Liver (tissue), 9 donors: ENCODE measurements around the gene EXPH5. TPM values are rescaled to one million over a fixed set of nuclear protein-coding genes. Genes with fewer than 3 reads are reported as not detected.

Experiments used
- DNase-seq: peaks from one replicate; pipeline ENCODE4 v3.0.0-alpha.2; 2017; ENCODE audit warnings: low spot score
- H3K27ac ChIP-seq, 2 donors: one replicate each; pipeline ENCODE4 v1.7.0; 2013; ENCODE audit warnings: inconsistent platforms in 2 of 2, low read length in 2 of 2, control low read depth in 1 of 2, low read depth in 1 of 2, mild to moderate bottlenecking in 1 of 2
- H3K27me3 ChIP-seq, 4 donors: one replicate each; pipeline versions ENCODE4 v1.6.1 to v1.7.0; 2013; ENCODE audit warnings: low read length in 3 of 4, inconsistent platforms in 1 of 4, mild to moderate bottlenecking in 1 of 4, moderate library complexity in 1 of 4; ENCODE audit not compliant: control insufficient read depth in 4 of 4, insufficient read depth in 4 of 4
- H3K36me3 ChIP-seq, 4 donors: one replicate each; pipeline versions ENCODE4 v1.6.1 to v1.7.0; 2013; ENCODE audit warnings: low read length in 3 of 4, mild to moderate bottlenecking in 3 of 4, low read depth in 1 of 4, moderate library complexity in 1 of 4; ENCODE audit not compliant: control insufficient read depth in 4 of 4, insufficient read depth in 3 of 4
- H3K4me1 ChIP-seq, 4 donors: one replicate each; pipeline versions ENCODE4 v1.6.1 to v1.7.0; 2013; ENCODE audit warnings: low read length in 3 of 4, mild to moderate bottlenecking in 3 of 4, moderate library complexity in 1 of 4; ENCODE audit not compliant: control insufficient read depth in 4 of 4, insufficient read depth in 4 of 4
- H3K4me3 ChIP-seq, 3 donors: one replicate each; pipeline versions ENCODE4 v1.6.1 to v1.7.0; 2013; ENCODE audit warnings: low read length in 3 of 3, control low read depth in 1 of 3, low read depth in 1 of 3, mild to moderate bottlenecking in 1 of 3
- H3K9ac ChIP-seq, 2 donors: one replicate each; pipeline ENCODE4 v1.7.0; 2013; ENCODE audit warnings: low read length in 2 of 2, mild to moderate bottlenecking in 2 of 2, moderate library complexity in 2 of 2, control low read depth in 1 of 2, low read depth in 1 of 2
- H3K9me3 ChIP-seq, 4 donors: one replicate each; pipeline versions ENCODE4 v1.6.1 to v1.7.0; 2013; ENCODE audit warnings: low read length in 3 of 4; ENCODE audit not compliant: control insufficient read depth in 4 of 4
- EGR1 ChIP-seq, 2 donors: IDR thresholded peaks; 2 replicates each; pipeline ENCODE4 v1.6.1; 2016 to 2018; ENCODE audit warnings: antibody characterized with exemption in 2 of 2, low read depth in 2 of 2
- FOXA1 ChIP-seq: IDR thresholded peaks from 2 replicates; pipeline ENCODE4 v1.6.1; 2016; ENCODE audit warnings: antibody characterized with exemption
- GABPA ChIP-seq, 2 donors: IDR thresholded peaks in 1 of 2; conservative IDR thresholded peaks in 1 of 2; 2 replicates each; pipeline ENCODE4 v1.6.1; 2016; ENCODE audit warnings: antibody characterized with exemption in 2 of 2, mild to moderate bottlenecking in 1 of 2, moderate library complexity in 1 of 2
- HNF4A ChIP-seq, 2 donors: conservative IDR thresholded peaks; 2 replicates each; pipeline ENCODE4 v1.6.1; 2016; ENCODE audit warnings: antibody characterized with exemption in 2 of 2, mild to moderate bottlenecking in 2 of 2
- RAD21 ChIP-seq, 2 donors: IDR thresholded peaks; 2 replicates each; pipeline ENCODE4 v1.6.1; 2016; ENCODE audit warnings: antibody characterized with exemption in 2 of 2, mild to moderate bottlenecking in 2 of 2
- RXRA ChIP-seq, 2 donors: IDR thresholded peaks; 2 replicates each; pipeline ENCODE4 v1.6.1; 2017 to 2018; ENCODE audit warnings: antibody characterized with exemption in 2 of 2, mild to moderate bottlenecking in 1 of 2
- YY1 ChIP-seq: IDR thresholded peaks from 2 replicates; pipeline ENCODE4 v1.6.1; 2016; ENCODE audit warnings: antibody characterized with exemption, mild to moderate bottlenecking
- WGBS: extraction: QIAGEN DNeasy Blood & Tissue Kit; methylation state at CpG from one replicate; pipeline ENCODE4 v1.1.7; 2013; 5-methylcytosine and 5-hydroxymethylcytosine counted together
- polyA plus RNA-seq, 2 donors: library from polyadenylated mRNA; stranded (reverse) in 1 of 2; unstranded in 1 of 2; fragments of 200-250 nt in 1 of 2; fragments of >200 nt in 1 of 2; fragmentation: Nextera tagmentation in 1 of 2; extraction: Ambion mirVana in 1 of 2; gene quantifications; one replicate each; pipeline versions ENCODE4 v1.2.1 to v1.2.3, GENCODE V29; 2013 to 2015
- total RNA-seq, 2 donors: library from RNA; depleted of rRNA; stranded (reverse); fragments of >200 nt; gene quantifications; one replicate each; pipeline ENCODE4 v1.2.3, GENCODE V29; 2014
- TF ChIP-seq, protein P1 (sequence below): IDR thresholded peaks from 2 replicates; pipeline ENCODE4 v1.6.1; 2016; ENCODE audit warnings: antibody characterized with exemption, mild to moderate bottlenecking
- TF ChIP-seq, protein P2 (sequence below): fragments of 150-350 bp; IDR thresholded peaks from 2 replicates; pipeline ENCODE4 v1.5.1; 2017; ENCODE audit warnings: improper control_type of control experiment, low read depth, low read length; ENCODE audit not compliant: missing input control
- TF ChIP-seq, protein P3 (sequence below): IDR thresholded peaks from 2 replicates; pipeline ENCODE4 v1.6.1; 2016; ENCODE audit warnings: antibody characterized with exemption
- donor health status: healthy.
- donor health status: healthy.
- donor health status: healthy.
- donor health status: healthy.
- donor health status: healthy.

Gene EXPH5
- total and polyA plus RNA-seq, 4 donors = 0.47 to 6.1 (median 1.5) TPM

DNA sequence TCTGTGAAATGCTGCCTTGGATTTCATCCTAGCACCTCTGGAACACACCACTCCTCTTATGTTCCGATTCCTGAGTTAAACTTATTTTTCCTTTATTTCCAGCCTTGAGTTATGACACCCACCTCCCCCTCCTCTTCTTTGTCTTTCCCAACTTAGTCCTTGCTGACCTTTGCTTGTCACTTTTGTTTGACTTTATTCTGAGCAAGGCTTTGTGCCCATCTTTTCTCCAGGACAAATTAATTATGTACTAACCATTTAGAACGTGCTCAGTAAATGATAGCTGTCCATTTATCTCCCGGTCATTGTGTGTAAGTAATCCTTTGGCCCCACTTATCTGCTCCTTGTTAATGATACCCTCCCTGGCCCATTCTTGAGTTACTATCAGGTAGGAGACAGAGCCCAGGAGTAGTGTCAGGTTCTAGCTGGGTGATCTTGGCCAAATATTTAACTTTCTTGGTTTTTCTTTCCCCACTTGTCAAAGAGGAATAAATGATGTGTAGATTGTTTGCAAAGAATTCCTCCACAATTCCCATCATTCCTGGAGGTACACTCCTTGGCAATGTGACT lies 44.2 kb downstream of the EXPH5 start:
- WGBS = 42% methylated on average over 3 of the region's 3 CpGs
- no peaks in the 10 kb centered on the region for H3K27me3 ChIP-seq
- no peak for DNase-seq
- TF ChIP-seq YY1 (no peak), HNF4A (conservative IDR thresholded peaks at IDR 0.05) (peak; percentile 19 to 28), RXRA (IDR thresholded peaks at IDR 0.05) (peak; percentile 19 to 25), RAD21 (IDR thresholded peaks at IDR 0.05) (no peak)
- TF ChIP-seq, protein P1, sequence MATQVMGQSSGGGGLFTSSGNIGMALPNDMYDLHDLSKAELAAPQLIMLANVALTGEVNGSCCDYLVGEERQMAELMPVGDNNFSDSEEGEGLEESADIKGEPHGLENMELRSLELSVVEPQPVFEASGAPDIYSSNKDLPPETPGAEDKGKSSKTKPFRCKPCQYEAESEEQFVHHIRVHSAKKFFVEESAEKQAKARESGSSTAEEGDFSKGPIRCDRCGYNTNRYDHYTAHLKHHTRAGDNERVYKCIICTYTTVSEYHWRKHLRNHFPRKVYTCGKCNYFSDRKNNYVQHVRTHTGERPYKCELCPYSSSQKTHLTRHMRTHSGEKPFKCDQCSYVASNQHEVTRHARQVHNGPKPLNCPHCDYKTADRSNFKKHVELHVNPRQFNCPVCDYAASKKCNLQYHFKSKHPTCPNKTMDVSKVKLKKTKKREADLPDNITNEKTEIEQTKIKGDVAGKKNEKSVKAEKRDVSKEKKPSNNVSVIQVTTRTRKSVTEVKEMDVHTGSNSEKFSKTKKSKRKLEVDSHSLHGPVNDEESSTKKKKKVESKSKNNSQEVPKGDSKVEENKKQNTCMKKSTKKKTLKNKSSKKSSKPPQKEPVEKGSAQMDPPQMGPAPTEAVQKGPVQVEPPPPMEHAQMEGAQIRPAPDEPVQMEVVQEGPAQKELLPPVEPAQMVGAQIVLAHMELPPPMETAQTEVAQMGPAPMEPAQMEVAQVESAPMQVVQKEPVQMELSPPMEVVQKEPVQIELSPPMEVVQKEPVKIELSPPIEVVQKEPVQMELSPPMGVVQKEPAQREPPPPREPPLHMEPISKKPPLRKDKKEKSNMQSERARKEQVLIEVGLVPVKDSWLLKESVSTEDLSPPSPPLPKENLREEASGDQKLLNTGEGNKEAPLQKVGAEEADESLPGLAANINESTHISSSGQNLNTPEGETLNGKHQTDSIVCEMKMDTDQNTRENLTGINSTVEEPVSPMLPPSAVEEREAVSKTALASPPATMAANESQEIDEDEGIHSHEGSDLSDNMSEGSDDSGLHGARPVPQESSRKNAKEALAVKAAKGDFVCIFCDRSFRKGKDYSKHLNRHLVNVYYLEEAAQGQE = peak; percentile 14
- TF ChIP-seq, protein P2, sequence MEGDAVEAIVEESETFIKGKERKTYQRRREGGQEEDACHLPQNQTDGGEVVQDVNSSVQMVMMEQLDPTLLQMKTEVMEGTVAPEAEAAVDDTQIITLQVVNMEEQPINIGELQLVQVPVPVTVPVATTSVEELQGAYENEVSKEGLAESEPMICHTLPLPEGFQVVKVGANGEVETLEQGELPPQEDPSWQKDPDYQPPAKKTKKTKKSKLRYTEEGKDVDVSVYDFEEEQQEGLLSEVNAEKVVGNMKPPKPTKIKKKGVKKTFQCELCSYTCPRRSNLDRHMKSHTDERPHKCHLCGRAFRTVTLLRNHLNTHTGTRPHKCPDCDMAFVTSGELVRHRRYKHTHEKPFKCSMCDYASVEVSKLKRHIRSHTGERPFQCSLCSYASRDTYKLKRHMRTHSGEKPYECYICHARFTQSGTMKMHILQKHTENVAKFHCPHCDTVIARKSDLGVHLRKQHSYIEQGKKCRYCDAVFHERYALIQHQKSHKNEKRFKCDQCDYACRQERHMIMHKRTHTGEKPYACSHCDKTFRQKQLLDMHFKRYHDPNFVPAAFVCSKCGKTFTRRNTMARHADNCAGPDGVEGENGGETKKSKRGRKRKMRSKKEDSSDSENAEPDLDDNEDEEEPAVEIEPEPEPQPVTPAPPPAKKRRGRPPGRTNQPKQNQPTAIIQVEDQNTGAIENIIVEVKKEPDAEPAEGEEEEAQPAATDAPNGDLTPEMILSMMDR = no peak
- no peak overlapping the region for H3K9ac ChIP-seq
- H3K27ac ChIP-seq = no peak overlapping the region
- peaks cover 0 to 32% (median 22%) of the 10 kb centered on the region in 4 donors for H3K4me1 ChIP-seq
- no peaks in the 10 kb centered on the region for H3K9me3 ChIP-seq
- no peaks in the 10 kb centered on the region for H3K36me3 ChIP-seq
- no peak overlapping the region for H3K4me3 ChIP-seq

DNA sequence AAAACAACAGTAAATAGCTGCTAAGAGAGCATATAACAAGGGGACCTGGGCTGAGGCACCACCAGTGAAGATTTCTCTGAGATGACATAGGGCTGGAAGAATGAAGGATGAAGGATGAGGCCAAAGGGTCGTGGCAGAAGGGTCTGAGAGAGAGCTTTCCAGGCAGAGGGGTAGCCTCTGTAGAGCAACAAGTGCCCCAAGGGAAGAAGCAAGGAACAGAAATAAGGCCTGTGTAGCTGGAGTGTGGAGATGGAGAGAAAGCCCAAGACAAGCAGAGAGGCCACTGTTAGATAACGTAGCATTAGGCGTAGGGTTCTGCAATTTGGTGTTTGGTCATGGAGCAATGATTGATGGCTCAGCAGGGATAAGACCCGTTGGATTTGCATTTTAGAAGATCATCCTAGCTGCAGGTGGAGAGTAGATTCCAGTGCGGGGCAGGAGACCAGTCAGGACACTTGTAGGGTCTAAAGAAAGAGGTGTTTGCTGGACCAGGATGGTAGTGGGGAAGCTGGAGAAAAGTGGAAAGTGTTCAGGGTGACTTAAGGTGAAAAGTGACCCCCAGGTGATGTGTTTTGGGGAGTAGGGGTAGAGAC lies 47.6 kb downstream of the EXPH5 start:
- TF ChIP-seq, protein P3, sequence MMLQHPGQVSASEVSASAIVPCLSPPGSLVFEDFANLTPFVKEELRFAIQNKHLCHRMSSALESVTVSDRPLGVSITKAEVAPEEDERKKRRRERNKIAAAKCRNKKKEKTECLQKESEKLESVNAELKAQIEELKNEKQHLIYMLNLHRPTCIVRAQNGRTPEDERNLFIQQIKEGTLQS = no peak
- TF ChIP-seq FOXA1 (no peak), GABPA (IDR thresholded peaks at IDR 0.05 in 1 of 2, conservative IDR thresholded peaks at IDR 0.05 in 1 of 2) (no peak), EGR1 (IDR thresholded peaks at IDR 0.05; ENCODE audit: low read depth in 2 of 2) (no peak)
- TF ChIP-seq, protein P1 = no peak
- 82% methylated on average over 5 of the region's 5 CpGs for WGBS
- Histone ChIP-seq H3K27me3 (no peaks in the 10 kb centered on the region), H3K4me3 (no peak overlapping the region), H3K9ac (no peak overlapping the region), H3K9me3 (no peaks in the 10 kb centered on the region), H3K27ac (no peak overlapping the region), H3K4me1 (peaks cover 0 to 21% (median 14%) of the 10 kb centered on the region in 4 donors), H3K36me3 (peaks cover 0 to 3% (median 0%) of the 10 kb centered on the region in 4 donors)
- DNase-seq = no peak
